ENCODE measurements around the gene WRAP73.
"Not testable (repeated sequence)": the region's sequence is repeated elsewhere in the genome, so short reads cannot be mapped to it uniquely, and the experiment has no call there.

WRAP73 gene

DNA sequence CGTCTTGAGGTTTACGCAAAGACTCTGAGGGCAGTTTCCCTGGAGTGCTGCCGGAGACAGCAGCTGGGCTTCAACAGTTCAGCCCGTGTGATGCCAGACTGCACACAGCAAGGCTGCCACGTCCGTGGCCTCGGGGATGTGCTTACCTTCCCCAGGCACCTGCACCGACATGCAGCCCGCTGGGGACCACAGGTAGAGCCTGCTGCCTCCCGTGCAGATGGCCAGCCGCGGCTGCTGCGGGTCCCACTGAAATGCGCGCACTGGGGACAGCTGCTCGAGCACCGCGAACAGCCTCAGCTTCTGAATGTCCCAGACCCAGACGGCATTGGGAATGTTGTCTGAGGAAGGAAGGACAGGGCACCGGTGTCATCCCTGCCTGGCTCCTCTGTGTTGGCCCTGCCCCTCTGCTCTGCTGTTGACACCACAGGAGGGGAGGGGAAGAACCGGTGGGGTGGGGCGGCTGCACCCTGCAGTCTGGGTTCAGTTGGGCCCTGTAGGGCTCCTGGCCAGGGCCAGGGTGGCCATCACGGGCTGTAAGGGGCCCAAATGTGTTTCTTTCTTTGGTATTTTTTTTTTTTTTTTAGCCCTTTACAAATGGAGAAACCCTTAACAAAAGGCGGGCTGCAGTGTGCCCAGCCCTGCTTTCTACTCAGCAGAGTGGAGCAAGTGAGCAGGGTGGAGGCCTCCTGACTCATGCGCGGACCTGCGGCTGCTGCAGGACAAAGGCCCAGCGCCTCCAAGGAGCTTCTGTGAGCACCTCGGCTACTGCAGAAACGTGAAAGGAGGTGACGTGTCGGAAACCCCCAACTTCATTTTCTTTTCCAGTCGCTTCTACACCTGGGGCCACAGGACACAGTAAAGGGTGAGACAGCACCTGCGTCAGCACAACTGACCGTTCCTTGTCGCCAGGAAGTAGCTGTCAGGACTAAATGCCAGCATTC lies 18.3 kb downstream of the WRAP73 start:
- DNase-seq (ENCODE audit: low read depth in 2 of 2): no peak

DNA sequence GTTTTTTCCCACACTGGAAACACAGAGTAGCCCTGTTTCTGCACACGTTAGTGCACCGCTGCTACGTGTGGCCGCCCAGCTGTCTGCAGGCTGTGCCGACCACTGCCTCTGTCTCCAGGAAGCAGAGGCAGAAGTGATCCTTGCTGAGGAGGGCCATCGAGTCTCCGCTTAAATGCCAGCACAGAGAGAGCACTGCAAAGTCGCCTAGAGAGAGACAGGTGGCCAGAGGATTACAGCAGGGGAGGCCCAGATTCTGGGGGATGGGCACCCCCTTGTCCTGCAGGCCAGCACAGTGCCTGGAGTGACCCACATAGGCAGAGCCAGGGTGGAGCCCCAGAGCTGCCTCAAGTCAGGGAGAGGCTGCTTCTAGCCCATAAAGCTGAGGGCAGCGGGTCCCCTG lies 19.0 kb downstream of the WRAP73 start:
- DNase-seq (ENCODE audit: low read depth in 2 of 2): no peak

DNA sequence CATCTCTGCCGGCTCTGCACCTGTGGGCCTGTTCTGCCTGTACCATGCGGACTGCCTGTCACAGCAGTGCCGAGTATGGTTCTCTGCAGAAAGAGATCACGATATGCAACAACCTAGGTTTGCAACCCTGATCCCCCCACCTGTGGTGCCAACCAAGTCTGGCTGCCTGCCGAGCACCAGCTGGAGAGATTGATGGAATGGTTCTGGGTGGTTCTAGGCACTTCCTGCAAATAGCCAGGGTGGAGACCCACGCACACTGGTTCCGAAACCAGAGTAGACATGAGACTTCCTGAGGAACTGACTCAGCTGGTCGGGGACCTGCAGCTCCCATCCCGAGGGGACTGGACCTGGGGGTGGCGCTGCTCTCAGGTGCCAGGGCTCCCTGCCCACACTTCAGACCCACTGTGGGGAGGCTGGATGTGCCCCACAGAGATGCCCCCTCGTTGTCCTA lies 19.7 kb downstream of the WRAP73 start:
- DNase-seq (ENCODE audit: low read depth in 2 of 2): no peak

DNA sequence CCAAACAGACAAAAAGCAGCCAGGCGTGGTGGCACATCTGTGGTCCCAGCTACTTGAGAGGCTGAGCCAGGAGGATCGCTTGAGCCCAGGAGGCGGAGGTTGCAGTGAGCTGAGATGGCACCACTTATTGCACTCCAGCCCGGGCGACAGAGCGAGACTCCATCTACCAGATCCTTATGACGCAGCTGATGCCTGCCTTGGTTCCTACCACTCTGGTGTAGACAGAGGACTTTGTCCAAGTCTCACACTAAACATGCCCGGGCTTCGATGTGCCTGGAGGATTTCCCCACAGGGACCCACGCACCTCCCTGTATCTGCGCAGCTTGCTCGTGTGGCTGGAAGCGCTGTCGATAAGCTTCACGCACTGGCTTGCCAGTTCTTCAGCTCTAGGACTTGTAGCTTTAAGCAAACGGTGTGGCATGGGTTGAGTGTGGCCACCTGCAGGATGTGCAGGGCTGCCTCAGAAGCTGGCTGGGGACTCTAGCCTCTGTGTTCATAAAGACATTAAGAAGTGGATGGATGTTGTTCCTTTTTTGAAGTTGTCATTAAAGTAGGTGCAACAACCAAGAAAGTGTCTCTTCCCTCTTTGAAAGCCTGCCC lies 20.2 kb downstream of the WRAP73 start:
- DNase-seq (ENCODE audit: low read depth in 2 of 2): no peak

DNA sequence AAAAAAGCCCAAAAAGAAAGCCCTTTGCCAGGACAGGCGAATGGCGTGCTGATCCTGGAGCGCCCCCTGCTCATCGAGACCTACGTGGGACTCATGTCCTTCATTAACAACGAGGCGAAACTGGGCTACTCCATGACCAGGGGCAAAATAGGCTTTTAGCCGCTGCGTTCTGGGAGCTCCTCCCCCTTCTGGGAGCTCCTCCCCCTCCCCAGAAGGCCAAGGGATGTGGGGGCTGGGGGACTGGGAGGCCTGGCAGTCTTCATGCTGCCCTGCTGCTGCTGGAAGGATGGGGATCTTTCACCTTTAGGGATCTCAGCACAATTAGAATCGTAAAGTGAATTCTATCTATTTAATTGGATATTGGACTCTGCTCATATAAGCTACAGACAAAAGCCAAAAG lies 21.5 kb downstream of the WRAP73 start:
- no peak for DNase-seq (ENCODE audit: low read depth in 2 of 2)

DNA sequence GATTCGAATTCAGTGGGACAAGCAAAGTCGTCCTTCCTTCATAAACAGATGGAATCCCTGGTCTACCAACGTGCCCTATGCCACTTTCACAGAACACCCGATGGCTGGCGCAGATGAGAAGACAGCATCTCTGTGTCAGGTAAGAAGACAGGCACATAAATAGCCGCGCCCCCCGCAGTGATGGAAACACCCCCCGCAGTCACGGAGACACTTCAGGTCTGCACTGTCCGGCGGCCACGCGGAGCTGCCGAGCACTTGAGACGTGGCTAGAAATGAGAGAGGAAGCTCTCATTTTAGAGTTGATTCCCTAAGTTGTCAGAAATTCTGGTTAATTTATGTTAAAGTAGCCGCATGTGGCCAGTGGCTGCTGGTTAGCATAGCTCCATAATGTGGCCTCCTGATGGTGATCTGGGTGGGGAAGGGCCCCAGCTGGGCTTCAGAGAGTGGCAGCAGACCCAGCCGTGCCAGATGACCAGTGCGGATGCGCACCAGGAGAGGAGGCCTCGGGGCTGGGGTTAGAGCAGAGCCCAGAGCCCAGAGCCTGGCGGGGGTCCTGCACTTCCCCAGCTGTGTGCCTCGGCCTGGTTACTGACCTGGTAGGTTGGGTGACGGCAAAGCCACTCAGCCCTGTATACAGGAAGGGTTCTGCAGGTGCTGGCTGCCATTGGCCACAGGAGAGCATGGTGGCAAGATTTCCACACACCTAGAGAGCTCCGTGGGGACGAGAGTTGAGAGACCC lies 22.2 kb downstream of the WRAP73 start:
- no peak for DNase-seq (ENCODE audit: low read depth in 2 of 2)

DNA sequence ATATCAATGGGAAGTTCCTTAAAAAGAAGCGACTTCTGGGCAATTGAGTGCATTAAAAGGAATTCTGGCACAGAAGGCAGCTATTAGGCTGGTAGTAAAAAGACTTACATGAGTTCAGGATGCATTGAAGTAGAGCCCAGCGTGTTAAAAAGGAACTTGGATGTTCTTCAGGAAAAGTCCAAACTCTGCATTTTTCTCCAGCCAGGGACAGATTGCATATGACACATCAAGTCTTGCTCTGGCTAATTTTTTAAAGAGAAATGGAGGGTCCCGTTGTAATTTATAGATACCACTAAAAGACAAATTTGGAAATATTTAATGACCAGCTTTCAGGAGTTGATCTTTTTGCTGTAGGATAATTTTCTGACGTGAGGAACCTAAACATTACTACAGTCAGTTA lies 23.9 kb downstream of the WRAP73 start:
- DNase-seq (ENCODE audit: low read depth in 2 of 2): no peak

DNA sequence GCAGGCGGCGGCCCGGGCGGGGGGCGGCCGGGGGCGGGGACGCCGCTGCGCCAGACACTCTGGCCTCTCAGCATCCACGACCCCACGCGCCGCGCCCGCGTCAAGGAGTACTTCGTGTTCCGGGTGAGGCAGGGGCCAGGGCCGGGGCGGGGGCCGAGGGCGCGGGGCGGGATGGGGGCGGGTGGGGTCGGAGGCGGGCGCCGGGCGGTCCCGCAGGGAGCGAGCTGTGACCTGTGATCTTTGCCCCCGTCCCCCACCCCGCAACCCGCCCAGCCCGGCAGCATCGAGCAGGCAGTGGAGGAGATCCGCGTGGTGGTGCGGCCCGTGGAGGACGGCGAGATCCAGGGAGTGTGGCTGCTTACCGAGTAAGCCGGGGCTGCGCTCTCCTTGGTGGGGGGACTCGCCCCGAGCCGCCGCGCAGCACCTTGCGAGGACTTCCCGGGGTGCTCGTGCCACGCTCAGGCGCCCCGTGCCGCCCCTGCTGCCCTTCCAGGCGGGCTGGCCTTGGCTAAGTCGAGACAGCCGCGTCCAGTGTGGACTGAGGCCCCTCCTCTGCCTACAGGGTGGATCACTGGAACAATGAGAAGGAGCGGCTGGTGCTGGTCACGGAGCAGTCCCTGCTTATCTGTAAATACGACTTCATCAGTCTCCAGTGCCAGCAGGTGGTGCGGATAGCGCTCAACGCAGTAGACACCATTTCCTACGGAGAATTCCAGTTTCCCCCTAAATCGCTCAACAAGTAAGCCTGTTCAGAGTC lies 24.6 kb downstream of the WRAP73 start:
- DNase-seq (ENCODE audit: low read depth in 2 of 2): no peak

DNA sequence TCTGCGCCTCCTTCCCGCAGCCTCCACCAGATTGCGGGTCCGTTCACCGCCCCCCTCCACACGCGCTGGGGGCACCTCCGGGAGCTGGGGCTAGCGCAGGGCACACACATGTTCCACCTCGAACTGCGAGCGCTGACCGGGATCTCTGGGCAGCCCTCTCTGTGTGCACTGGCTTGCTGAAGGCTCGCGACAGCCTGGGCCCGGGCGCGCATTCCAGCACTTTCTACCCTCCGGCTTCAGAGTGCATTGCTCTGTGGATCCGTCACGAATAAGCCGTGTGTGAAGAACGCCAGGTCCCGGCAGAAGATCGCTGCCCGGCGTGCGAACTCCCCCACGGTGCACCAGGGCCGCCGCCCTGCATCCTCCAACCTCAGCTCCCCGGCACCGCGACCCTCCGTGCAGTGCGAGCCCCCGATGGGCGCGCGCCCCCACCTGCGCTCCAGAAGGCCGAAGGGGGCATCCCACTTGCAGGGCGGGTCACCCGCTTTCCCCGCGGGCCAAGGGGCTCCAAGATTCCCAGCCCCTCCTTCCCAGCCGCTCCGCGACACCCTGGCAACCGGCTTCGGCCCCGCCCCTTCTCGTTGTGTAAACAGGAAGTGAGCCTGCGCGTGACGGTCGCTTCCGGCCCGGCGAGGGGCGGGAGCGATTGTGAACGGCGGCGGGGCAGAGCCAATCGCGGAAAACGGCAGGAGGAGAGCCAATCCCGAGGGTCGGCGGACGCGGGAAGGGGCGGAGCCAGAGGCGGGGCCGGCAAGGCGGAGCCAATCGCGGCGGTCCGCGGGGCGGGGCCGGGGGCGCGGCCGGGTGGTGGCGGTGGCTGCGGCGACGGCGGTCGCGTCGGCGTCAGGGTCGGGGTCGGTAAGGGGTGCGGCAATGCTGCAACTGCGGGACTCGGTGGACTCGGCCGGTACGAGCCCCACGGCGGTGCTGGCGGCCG lies 25.4 kb downstream of the WRAP73 start, which contains the start of gene TPRG1L:
Gene TPRG1L, plus strand, starts transcription at position 816 of the 937 bp plus-strand sequence. Its CDS starts 58 bp downstream, at position 874.
- peak; percentile 96 to 97 for DNase-seq (ENCODE audit: low read depth in 2 of 2)

DNA sequence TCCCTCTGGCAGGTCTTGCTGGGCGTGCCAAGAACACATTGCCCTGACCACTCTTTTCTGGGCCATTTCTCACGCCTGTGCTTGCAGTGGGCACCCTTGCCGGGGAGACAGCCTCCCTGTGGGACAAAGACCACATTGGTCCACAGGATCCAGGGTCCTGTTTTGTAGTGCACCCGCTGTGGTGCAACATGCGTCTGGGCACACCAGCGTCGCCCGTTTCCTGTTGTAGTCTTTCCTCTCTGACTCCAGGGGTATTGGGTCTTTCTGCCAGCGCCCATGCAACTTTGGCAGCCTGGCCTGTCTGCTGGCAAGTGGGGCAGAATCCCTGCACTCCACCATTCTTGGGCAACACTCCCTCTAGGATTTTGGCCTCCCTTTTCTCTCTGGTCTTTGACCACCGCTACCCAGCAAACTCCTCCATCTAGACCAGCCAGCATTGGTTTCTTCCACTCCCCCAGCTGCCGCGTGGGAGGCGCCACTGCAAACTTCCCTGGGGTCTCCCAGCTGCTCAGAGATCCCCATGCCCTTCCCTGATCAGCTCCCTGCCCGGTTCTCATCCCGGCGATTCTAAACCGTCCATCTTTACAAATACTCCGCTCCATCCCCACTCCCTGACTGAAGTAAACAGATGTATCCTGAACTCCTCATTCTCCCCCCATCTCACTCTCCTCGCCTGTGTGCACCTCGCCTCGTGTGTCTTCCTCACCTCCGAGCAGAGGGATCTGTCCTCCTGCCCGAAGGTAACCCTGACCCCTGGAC lies 26.3 kb downstream of the WRAP73 start:
- no peak for DNase-seq (ENCODE audit: low read depth in 2 of 2)

DNA sequence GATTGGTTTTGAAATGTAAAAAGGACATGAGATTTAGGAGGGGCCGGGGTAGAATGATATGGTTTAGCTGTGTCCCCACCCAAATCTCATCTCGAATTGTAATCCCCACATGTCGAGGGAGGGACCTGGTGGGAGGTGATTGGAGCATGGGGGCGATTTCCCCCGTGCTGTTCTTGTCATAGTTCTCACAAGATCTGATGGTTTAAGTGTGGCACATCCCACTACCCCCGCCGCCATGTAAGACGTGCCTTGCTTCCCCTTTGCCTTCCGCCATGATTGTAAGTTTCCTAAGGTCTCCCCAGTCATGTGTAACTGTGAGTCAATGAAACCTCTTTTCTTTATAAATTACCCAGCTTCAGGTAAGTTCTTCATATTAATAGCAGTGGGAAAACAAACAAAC lies 27.8 kb downstream of the WRAP73 start:
- not testable (repeated sequence) for DNase-seq (ENCODE audit: low read depth in 2 of 2)

DNA sequence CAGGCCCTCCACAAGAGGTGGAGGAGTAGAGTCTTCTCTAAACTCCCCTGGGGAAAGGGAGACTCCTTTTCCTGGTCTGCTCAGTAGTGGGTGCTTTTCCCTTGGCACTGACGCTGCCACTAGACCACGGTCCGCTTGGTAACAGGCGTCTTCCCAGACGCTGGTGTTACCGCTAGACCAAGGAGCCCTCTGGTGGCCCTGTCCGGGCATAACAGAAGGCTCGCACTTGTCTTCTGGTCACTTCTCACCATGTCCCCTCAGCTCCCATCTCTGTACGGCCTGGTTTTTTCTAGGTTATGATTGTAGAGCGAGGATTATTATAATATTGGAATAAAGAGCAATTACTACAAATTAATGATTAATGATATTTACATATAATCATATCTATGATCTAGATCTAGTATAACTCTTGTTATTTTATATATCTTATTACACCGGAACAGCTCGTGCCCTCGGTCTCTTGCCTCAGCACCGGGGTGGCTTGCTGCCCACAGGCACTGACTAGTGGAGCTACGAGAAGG lies 28.7 kb downstream of the WRAP73 start:
- DNase-seq (ENCODE audit: low read depth in 2 of 2): not testable (repeated sequence)

DNA sequence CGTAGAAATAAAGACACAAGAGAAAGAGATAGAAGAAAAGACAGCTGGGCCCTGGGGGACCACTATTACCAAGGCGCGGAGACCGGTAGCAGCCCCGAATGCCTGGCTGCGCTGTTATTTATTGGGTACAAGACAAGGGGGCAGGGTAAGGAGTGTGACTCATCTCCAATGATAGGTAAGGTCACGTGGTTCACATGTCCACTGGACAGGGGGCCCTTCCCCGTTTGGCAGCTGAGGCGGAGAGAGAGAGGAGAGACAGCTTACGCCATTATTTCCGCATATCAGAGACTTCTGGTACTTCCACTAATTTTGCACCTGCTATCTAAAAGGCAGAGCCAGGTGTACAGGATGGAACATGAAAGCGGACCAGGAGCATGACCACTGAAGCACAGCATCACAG lies 29.2 kb downstream of the WRAP73 start:
- DNase-seq (ENCODE audit: low read depth in 2 of 2): no peak

DNA sequence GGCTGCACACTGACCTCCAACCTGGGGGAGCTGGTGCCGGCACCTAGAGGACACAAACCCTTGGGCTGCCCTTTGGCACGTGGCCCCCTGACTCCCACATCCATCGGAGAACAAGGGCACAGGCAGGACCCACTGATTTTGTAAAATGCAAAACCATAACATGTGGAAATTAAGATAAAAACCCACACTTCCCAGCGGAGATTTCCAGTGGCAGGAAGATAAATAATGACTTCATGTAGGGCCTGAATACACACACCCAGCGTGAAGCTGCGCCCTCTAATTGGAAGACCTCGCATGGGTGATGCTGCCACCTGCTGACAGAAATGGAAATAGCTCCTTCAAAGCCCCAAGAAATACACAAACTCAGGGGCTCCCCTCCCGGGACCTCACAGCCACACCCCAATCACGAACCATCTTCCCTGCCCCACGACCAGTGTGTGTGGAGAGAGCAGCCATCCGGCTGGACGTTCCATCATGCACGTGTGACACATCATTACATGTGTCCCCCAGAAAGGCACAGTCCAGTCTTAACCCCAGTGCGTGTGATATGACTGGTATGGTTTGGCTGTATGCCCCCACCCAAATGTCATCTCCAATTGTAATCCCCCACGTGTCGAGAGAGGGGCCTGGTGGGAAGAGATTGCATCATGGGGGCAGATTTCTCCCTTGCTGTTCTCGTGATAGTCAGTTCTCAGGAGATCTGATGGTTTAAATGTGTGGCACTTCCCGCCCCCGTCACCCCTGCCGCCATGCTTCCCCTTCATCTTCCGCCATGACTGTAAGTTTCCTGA lies 30.8 kb downstream of the WRAP73 start:
- peak; percentile 49 to 54 for DNase-seq (ENCODE audit: low read depth in 2 of 2)

DNA sequence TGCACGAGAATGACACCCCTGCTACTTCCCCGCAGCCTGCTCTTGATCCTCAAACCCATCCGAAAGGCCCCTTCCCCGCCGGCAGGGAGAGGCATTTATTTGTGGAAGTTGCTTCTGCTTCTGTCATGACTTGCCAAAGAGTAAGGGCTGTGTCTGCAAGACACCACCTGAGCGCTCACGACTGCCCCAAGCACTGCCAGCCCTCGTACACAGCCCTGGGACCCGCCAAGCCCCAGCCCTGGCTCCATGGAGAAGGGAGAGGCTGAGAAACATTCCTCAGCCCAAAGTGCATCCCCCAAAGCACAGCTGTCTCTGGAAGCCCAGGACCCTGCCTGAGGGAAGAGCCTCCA lies 31.4 kb downstream of the WRAP73 start:
- DNase-seq (ENCODE audit: low read depth in 2 of 2): no peak

DNA sequence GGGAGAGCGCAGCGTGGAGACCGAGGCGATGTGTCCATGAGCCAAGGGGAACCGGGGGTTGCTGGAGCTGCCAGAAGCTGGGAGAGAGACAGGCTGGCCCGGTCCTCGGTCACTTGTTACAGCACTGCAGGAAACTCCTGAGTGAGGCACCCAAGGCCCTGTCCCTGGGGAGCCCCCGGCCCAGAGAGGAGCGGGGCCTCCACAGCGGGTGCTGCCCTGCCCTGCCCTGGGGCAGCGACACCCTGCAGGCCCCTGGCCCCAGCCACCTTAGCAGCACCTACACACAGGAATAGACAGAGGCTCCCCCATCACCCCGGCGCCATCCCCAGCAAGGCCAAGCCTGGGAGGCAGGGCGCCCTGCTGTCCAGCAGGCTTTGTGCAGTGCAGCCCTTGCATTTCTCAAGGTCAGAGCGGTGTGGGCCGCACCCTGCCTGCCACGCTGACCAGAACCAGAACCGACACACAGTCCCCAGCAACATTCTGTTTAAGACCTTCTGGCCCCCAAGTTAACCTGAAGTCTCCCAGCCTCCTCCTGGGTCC lies 32.0 kb downstream of the WRAP73 start:
- no peak for DNase-seq (ENCODE audit: low read depth in 2 of 2)

DNA sequence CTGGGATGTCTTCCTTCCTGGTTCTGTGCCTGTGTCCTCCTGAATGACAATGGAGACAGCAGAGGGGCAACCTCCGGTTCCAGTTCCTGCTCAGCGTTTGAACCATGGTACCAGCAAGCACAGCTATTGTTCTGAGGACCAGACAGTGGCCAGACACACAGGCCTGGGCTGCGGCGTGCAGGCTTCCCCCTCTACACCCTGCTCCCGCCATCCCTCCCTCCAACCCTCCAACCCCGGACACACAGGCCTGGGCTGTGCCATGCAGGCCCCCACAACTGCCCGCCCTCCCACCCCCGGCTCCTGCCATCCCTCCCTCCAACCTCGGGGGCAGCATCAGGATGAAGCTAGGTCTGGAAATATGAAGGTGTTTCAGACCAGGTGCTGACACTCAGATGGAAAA lies 33.0 kb downstream of the WRAP73 start:
- DNase-seq (ENCODE audit: low read depth in 2 of 2): no peak
